MM.1S (cell line): ENCODE measurements around the gene HMGB2.

Experiments used
- CTCF ChIP-seq: fragments of 300-600 bp; sonication (generic); IDR thresholded peaks from 2 replicates; pipeline ENCODE4 v1.5.1; 2016; ENCODE audit warnings: antibody characterized with exemption, low read length, mixed read lengths
- EZH2 ChIP-seq: fragments of 300-600 bp; sonication (generic); optimal IDR thresholded peaks from 2 replicates; pipeline ENCODE3; 2017; ENCODE audit warnings: low read depth, mild to moderate bottlenecking, antibody characterized with exemption, low read length, mixed read lengths

DNA sequence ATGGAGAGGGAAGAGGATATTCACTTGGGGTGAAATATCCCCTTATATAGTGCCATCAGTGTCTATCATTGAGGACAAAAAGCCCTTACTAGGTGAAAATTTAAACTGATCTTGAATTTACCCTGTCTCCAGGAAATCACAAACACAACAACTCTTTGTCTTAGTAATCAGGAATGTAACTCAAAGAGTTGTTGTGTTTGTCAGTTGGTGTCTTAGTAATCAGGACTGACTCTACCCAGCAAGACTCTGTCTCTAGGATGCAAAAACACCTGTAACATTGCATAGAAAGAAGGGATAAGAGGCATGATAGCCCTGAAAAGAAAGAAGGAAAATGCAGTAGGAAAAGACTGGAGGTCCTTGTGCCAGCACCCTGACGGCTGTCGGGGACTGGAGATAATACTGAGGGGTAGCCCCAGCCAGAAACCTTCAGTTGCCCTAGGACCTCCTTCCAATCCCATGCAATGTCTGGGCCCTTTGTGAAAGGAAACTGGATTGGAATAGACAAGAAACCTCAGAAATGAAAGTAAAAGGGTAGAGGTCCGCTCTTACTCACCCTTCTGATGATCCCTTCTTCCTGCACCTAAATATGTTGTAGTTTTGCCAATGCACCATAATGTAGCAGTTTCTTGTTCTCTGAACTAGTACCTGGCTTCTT, 45.3 kb downstream of the HMGB2 start:
- no peak; the same call in 1 of the 2 replicates for TF ChIP-seq CTCF
- no peak for TF ChIP-seq EZH2
